GM20431 (cell line): ENCODE results near the gene KIT.

ENCODE experiments used
- in situ Hi-C: fragments of 300-500 bp; cut with MseI, MboI; formaldehyde crosslinking; loops from one replicate; pipeline ENCODE4 v1.15.0; 2020; ENCODE audit warnings: low sequenced_read_pairs; ENCODE audit not compliant: unreplicated experiment

KIT gene

GRCh38 chr4:54737421-54737820 lies 79.7 kb downstream of the KIT start:
- in situ Hi-C loops, result no loop called here

GRCh38 chr4:54741202-54741601 lies 83.4 kb downstream of the KIT start:
- in situ Hi-C loops, result no loop called here

GRCh38 chr4:54742636-54743399 lies 85.1 kb downstream of the KIT start:
- in situ Hi-C loops, result no loop called here

GRCh38 chr4:54743562-54743961 lies 85.8 kb downstream of the KIT start:
- in situ Hi-C loops, result no loop called here

- in situ Hi-C loops, result no loop called here
Observed at GRCh38 chr4:54744487-54744886, 86.7 kb downstream of the KIT start.

- in situ Hi-C loops, result no loop called here
Observed at GRCh38 chr4:54745031-54745770, 87.4 kb downstream of the KIT start.

GRCh38 chr4:54746218-54746617 lies 88.5 kb downstream of the KIT start:
- in situ Hi-C loops, result no loop called here

GRCh38 chr4:54750341-54750740 lies 92.6 kb downstream of the KIT start:
- in situ Hi-C loops, result no loop called here

GRCh38 chr4:54754394-54754793 lies 96.6 kb downstream of the KIT start:
- in situ Hi-C loops, result no loop called here

- in situ Hi-C loops, result no loop called here
Observed at GRCh38 chr4:54764476-54764875, 106.7 kb downstream of the KIT start.

GRCh38 chr4:54767376-54767775 lies 109.6 kb downstream of the KIT start:
- in situ Hi-C loops, result no loop called here

GRCh38 chr4:54773022-54773421 lies 115.3 kb downstream of the KIT start:
- in situ Hi-C loops, result no loop called here

- in situ Hi-C loops, result no loop called here
Observed at GRCh38 chr4:54779036-54779435, 121.3 kb downstream of the KIT start.

GRCh38 chr4:54779476-54780148 lies 121.9 kb downstream of the KIT start:
- in situ Hi-C loops, result no loop called here

GRCh38 chr4:54780149-54780495 lies 122.4 kb downstream of the KIT start:
- in situ Hi-C loops, result no loop called here

GRCh38 chr4:54781756-54782155 lies 124.0 kb downstream of the KIT start:
- in situ Hi-C loops, result no loop called here

GRCh38 chr4:54783402-54784110 lies 125.8 kb downstream of the KIT start:
- in situ Hi-C loops, result no loop called here

GRCh38 chr4:54784161-54784671 lies 126.5 kb downstream of the KIT start:
- in situ Hi-C loops, result no loop called here
